Endothelial cell (in vitro differentiated cells): ENCODE measurements around the gene SV2B. TPM values are rescaled to one million over a fixed set of nuclear protein-coding genes. Genes with fewer than 3 reads are reported as not detected.

Source experiments
- DNase-seq: peaks from one replicate; pipeline ENCODE4 v3.0.0; 2021; ENCODE audit warnings: low spot score
- H3K27ac Mint-ChIP-seq: one replicate; pipeline ENCODE4 v1.8.0; 2021; ENCODE audit warnings: mixed read lengths, inconsistent platforms; ENCODE audit not compliant: unreplicated experiment
- H3K27me3 Mint-ChIP-seq: one replicate; pipeline ENCODE4 v1.8.0; 2021; ENCODE audit warnings: mild to moderate bottlenecking, moderate library complexity, mixed read lengths, inconsistent platforms; ENCODE audit not compliant: unreplicated experiment
- H3K36me3 Mint-ChIP-seq: one replicate; pipeline ENCODE4 v1.8.0; 2021; ENCODE audit warnings: mild to moderate bottlenecking, low read depth, mixed read lengths, inconsistent platforms; ENCODE audit not compliant: unreplicated experiment
- H3K4me1 Mint-ChIP-seq: one replicate; pipeline ENCODE4 v1.8.0; 2021; ENCODE audit warnings: mild to moderate bottlenecking, mixed read lengths, inconsistent platforms; ENCODE audit not compliant: unreplicated experiment
- H3K4me3 Mint-ChIP-seq: one replicate; pipeline ENCODE4 v1.8.0; 2021; ENCODE audit warnings: mild to moderate bottlenecking, mixed read lengths, inconsistent platforms; ENCODE audit not compliant: unreplicated experiment
- H3K9me3 Mint-ChIP-seq: one replicate; pipeline ENCODE4 v1.8.0; 2021; ENCODE audit warnings: mixed read lengths, inconsistent platforms; ENCODE audit not compliant: unreplicated experiment
- total RNA-seq: library from RNA; stranded (reverse); fragmentation: NEBNext Ultra II Directional; extraction: Animal tissue kit (Norgen Biotek cat#: 25700); gene quantifications from one replicate; pipeline ENCODE4 v1.2.1, GENCODE V29; 2021; ENCODE audit not compliant: unreplicated experiment
- TF ChIP-seq, protein P1 (sequence below): fragments of 200-600 bp; sonication (generic); IDR thresholded peaks from one replicate; pipeline ENCODE4 v1.5.0; 2021; ENCODE audit warnings: antibody characterized with exemption; ENCODE audit not compliant: unreplicated experiment

Gene SV2B
- total RNA-seq, 1 donor from 2014 or later = 0.26 TPM

DNA sequence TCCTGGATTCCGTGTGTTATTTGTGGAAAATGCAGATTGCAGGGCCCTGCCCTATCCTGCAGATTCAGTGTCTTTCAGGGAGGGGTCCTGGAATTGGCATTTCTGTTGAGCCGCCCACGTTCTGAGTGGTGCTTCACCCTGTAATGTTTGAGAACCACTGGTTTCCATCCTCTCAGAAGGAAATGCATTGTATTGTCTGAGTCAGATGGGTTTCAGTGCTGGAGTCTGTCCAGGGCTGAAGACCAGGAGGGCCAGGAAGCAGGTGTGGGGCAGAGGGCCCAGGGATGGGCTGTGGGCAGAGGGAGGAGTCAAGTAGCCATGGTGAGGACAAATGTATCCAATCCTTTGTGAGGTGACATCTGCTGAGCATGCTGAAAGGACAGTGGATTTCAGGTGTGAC is 123.8 kb downstream of the SV2B start:
- H3K9me3 Mint-ChIP-seq = no peaks in the 10 kb centered on the region
- H3K4me3 Mint-ChIP-seq = no peak overlapping the region
- no peaks in the 10 kb centered on the region for H3K36me3 Mint-ChIP-seq
- TF ChIP-seq, protein P1, sequence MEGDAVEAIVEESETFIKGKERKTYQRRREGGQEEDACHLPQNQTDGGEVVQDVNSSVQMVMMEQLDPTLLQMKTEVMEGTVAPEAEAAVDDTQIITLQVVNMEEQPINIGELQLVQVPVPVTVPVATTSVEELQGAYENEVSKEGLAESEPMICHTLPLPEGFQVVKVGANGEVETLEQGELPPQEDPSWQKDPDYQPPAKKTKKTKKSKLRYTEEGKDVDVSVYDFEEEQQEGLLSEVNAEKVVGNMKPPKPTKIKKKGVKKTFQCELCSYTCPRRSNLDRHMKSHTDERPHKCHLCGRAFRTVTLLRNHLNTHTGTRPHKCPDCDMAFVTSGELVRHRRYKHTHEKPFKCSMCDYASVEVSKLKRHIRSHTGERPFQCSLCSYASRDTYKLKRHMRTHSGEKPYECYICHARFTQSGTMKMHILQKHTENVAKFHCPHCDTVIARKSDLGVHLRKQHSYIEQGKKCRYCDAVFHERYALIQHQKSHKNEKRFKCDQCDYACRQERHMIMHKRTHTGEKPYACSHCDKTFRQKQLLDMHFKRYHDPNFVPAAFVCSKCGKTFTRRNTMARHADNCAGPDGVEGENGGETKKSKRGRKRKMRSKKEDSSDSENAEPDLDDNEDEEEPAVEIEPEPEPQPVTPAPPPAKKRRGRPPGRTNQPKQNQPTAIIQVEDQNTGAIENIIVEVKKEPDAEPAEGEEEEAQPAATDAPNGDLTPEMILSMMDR = no peak
- DNase-seq = no peak
- H3K4me1 Mint-ChIP-seq = no peaks in the 10 kb centered on the region
- H3K27me3 Mint-ChIP-seq = peaks cover 1% of the 10 kb centered on the region
- no peak overlapping the region for H3K27ac Mint-ChIP-seq

DNA sequence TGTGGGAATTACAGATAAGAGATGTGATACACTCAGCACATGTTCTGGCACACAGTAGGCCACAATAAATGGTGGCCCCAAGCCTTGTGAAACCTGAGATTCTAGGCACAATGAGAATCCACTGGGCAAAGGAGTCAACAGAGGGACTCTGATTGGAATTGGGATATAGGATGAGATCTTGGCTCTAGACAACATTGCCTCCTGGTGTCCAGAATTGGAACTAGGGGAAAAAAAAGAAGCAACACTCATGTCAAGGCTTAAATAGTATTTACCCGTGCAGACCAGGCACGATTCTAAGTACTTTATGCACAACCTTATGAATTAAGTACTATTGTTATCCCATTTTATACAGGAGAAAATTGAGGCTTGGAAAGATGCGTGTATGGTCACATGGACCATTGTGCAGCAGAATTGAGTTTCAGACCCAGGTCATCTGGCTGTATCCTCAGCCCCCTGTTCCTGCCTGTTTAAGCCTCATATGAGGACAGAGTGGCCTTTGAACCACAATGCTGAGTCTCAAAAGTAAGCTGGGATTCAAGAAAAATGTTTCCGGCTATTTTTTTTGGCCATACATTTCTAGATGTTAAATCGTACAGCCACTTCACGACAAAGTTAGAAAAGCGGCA is 124.8 kb downstream of the SV2B start:
- H3K4me1 Mint-ChIP-seq = no peaks in the 10 kb centered on the region
- H3K27me3 Mint-ChIP-seq = peaks cover 1% of the 10 kb centered on the region
- TF ChIP-seq, protein P1 = peak; percentile 84
- peak; percentile 58 for DNase-seq
- no peak overlapping the region for H3K4me3 Mint-ChIP-seq
- no peaks in the 10 kb centered on the region for H3K36me3 Mint-ChIP-seq
- H3K9me3 Mint-ChIP-seq = no peaks in the 10 kb centered on the region
- H3K27ac Mint-ChIP-seq = no peak overlapping the region

DNA sequence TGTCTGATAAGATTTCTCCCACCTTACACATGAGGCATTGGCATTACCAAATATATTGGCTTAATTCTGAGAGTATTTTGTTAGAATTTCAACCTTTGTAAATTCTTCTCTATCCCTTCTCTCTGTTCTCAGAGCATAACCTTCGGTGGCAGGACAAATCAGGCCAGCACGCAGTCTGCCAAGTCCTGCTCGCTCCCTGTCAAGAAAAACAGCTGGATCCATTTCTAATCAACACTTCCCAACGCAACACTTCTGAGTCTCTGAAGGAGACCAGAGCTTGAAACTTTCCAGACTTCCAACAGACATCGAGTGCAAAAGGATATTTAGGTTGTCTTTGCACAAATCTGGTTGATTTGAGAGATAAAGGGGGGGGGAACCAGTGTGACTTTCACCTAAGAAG is 125.7 kb downstream of the SV2B start:
- Mint-ChIP-seq H3K27me3 (peaks cover 1% of the 10 kb centered on the region), H3K27ac (no peak overlapping the region), H3K4me3 (no peak overlapping the region), H3K36me3 (no peaks in the 10 kb centered on the region), H3K4me1 (no peaks in the 10 kb centered on the region), H3K9me3 (no peaks in the 10 kb centered on the region)
- TF ChIP-seq, protein P1 = no peak
- DNase-seq = no peak

DNA sequence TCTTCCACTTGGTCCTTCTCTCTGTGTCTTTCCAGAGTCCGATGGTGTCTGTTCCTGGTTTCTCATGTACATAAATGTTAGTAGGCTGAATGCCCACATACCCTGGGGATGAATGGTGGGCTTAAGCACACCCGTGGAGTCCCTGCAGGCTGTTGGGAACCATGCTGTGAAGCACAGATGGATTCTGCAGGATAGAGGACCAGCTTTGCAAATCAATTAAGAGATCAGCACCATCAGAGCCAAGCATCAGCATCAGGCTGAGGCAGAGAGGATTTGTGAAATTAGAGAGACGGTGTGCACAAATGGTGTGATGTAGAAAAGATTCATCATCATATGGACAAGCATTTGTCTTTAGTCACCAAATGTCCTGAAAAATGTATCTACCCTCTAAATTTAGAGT is 127.1 kb downstream of the SV2B start:
- Mint-ChIP-seq H3K4me1 (no peaks in the 10 kb centered on the region), H3K9me3 (no peaks in the 10 kb centered on the region), H3K36me3 (no peaks in the 10 kb centered on the region), H3K4me3 (no peak overlapping the region), H3K27ac (no peak overlapping the region), H3K27me3 (peaks cover 1% of the 10 kb centered on the region)
- TF ChIP-seq, protein P1 = no peak
- DNase-seq = no peak

DNA sequence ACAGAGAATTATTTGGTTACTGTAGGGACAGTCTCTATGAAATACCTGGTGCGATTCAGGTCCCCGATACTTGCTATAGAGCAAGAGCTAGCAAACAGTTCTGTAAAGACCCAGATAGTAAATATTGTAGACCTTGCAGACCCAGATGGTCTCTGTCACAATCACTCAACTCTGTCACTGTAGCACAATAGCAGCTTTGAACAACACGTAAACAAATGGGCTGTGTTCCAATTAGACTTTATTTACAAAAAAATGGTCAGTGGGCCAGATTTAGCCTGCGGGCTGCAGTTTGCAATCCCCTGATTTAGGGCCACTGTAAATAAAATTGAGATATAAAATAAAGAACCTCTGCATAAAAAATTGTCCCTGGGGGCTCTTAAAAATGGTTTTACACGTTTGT is 127.7 kb downstream of the SV2B start:
- no peak overlapping the region for H3K27ac Mint-ChIP-seq
- H3K36me3 Mint-ChIP-seq = no peaks in the 10 kb centered on the region
- no peak overlapping the region for H3K4me3 Mint-ChIP-seq
- DNase-seq = no peak
- H3K27me3 Mint-ChIP-seq = peaks cover 1% of the 10 kb centered on the region
- TF ChIP-seq, protein P1 = no peak
- no peaks in the 10 kb centered on the region for H3K9me3 Mint-ChIP-seq
- no peaks in the 10 kb centered on the region for H3K4me1 Mint-ChIP-seq
